KMS-11 (cell line): Measurements from ENCODE around the gene TCEAL1.

Experiments
- H2AFZ ChIP-seq: fragments of 200-600 bp; sonication (generic); 2 replicates; pipeline ENCODE4 v1.6.1; 2016; ENCODE audit warnings: antibody characterized with exemption, mixed run types, low read depth
- H3K27ac ChIP-seq: fragments of 200-600 bp; sonication (generic); 2 replicates; pipeline ENCODE4 v1.6.1; 2016; ENCODE audit warnings: mild to moderate bottlenecking, mixed run types
- H3K27me3 ChIP-seq: fragments of 200-600 bp; sonication (generic); 2 replicates; pipeline ENCODE4 v1.6.1; 2017; ENCODE audit warnings: mild to moderate bottlenecking, low read depth, mixed run types, moderate library complexity; ENCODE audit not compliant: insufficient read depth
- H3K36me3 ChIP-seq: fragments of 200-600 bp; sonication (generic); 2 replicates; pipeline ENCODE4 v1.6.1; 2017; ENCODE audit warnings: mild to moderate bottlenecking, mixed run types; ENCODE audit not compliant: insufficient read depth
- H3K4me1 ChIP-seq: fragments of 200-600 bp; sonication (generic); 2 replicates; pipeline ENCODE4 v1.6.1; 2016; ENCODE audit warnings: mild to moderate bottlenecking, low read depth, mixed run types; ENCODE audit not compliant: poor library complexity, severe bottlenecking
- H3K4me2 ChIP-seq: fragments of 200-600 bp; sonication (generic); 2 replicates; pipeline ENCODE4 v1.7.0; 2016; ENCODE audit warnings: mild to moderate bottlenecking, mixed run types
- H3K4me3 ChIP-seq: fragments of 200-600 bp; sonication (generic); IDR thresholded peaks from 2 replicates; pipeline ENCODE4 v1.6.1; 2017; ENCODE audit warnings: low read depth, low read length, mixed read lengths; ENCODE audit not compliant: insufficient read depth
- H3K79me2 ChIP-seq: fragments of 200-600 bp; sonication (generic); 2 replicates; pipeline ENCODE4 v1.6.1; 2016; ENCODE audit warnings: low read depth, mixed run types; ENCODE audit not compliant: insufficient read depth
- H3K9ac ChIP-seq: fragments of 200-600 bp; sonication (generic); 2 replicates; pipeline ENCODE4 v1.6.1; 2016; ENCODE audit warnings: mild to moderate bottlenecking, mixed run types
- H4K20me1 ChIP-seq: fragments of 200-600 bp; sonication (generic); 2 replicates; pipeline ENCODE4 v1.6.1; 2016; ENCODE audit warnings: mild to moderate bottlenecking, mixed run types; ENCODE audit not compliant: insufficient read depth
- CTCF ChIP-seq: fragments of 200-600 bp; sonication (generic); conservative IDR thresholded peaks from 2 replicates; pipeline ENCODE4 v1.6.1; 2017; ENCODE audit warnings: low read depth, mild to moderate bottlenecking, antibody characterized with exemption, low read length, moderate library complexity, mixed read lengths

TCEAL1 gene

GRCh38 chrX:103666202-103667107, 37.7 kb downstream of the TCEAL1 start:
- Histone ChIP-seq H4K20me1 (no peaks in the 10 kb centered on the region), H3K27me3 (no peaks in the 10 kb centered on the region), H3K79me2 (no peaks in the 10 kb centered on the region), H2AFZ (no peak overlapping the region), H3K4me1 (no peaks in the 10 kb centered on the region), H3K36me3 (no peaks in the 10 kb centered on the region), H3K27ac (no peak overlapping the region), H3K9ac (no peak overlapping the region), H3K4me2 (no peak overlapping the region), H3K4me3 (no peak overlapping the region)
- TF ChIP-seq CTCF = no peak

GRCh38 chrX:103669745-103670144, 41.0 kb downstream of the TCEAL1 start:
- Histone ChIP-seq H3K27ac (no peak overlapping the region), H3K79me2 (no peaks in the 10 kb centered on the region), H3K9ac (no peak overlapping the region), H3K4me3 (no peak overlapping the region), H3K4me1 (no peaks in the 10 kb centered on the region), H3K27me3 (no peaks in the 10 kb centered on the region), H4K20me1 (no peaks in the 10 kb centered on the region), H3K36me3 (no peaks in the 10 kb centered on the region), H3K4me2 (no peak overlapping the region), H2AFZ (no peak overlapping the region)
- no peak for TF ChIP-seq CTCF

- no peaks in the 10 kb centered on the region for H3K36me3 ChIP-seq
- H3K27ac ChIP-seq = no peak overlapping the region
- no peak overlapping the region for H3K9ac ChIP-seq
- H4K20me1 ChIP-seq = no peaks in the 10 kb centered on the region
- H3K4me3 ChIP-seq = no peak overlapping the region
- H3K4me2 ChIP-seq = no peak overlapping the region
- no peaks in the 10 kb centered on the region for H3K27me3 ChIP-seq
- no peak overlapping the region for H2AFZ ChIP-seq
- TF ChIP-seq CTCF = no peak
- no peaks in the 10 kb centered on the region for H3K4me1 ChIP-seq
- H3K79me2 ChIP-seq = no peaks in the 10 kb centered on the region
Measured at GRCh38 chrX:103674531-103675454, 46.0 kb downstream of the TCEAL1 start.

GRCh38 chrX:103678199-103678993, 49.6 kb downstream of the TCEAL1 start:
- no peak for TF ChIP-seq CTCF
- no peak overlapping the region for H3K4me3 ChIP-seq
- H3K27ac ChIP-seq = no peak overlapping the region
- H3K27me3 ChIP-seq = no peaks in the 10 kb centered on the region
- no peak overlapping the region for H3K4me2 ChIP-seq
- peaks cover 8% of the 10 kb centered on the region for H3K4me1 ChIP-seq
- no peaks in the 10 kb centered on the region for H4K20me1 ChIP-seq
- H3K79me2 ChIP-seq = no peaks in the 10 kb centered on the region
- H3K36me3 ChIP-seq = no peaks in the 10 kb centered on the region
- H3K9ac ChIP-seq = no peak overlapping the region
- no peak overlapping the region for H2AFZ ChIP-seq
